Activated naive CD4-positive, alpha-beta T cell treated with Interleukin-2 at 50 U/mL for 16 hours (primary cell): ENCODE results near the gene PROSER2.

Experiments
- DNase-seq: peaks from one replicate; pipeline ENCODE4 v3.0.0-alpha.2; 2020

The PROSER2 gene

GRCh38 chr10:11805792-11806191, 17.4 kb upstream of the PROSER2 start:
- DNase-seq = no peak

DNA sequence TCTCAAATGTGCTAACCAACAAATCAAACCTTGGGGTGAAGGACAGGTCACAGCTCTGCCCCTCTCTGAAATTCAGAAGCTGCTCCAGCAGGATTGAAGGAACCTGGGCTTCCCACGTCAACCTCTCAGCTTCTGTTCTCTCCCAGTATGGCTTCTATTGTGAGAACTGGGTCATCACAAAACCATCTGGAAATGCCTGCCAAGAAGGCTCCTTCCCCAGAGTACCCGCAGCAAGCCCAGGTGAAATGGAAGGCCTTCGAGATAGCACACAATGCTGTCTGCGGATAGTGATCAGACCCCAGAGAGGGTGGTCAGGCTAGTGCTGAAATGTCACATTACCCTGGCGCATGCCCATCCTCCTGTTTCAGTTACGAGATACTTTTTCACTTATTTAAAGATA, 16.4 kb upstream of the PROSER2 start:
- DNase-seq = no peak

- no peak for DNase-seq
Observed at GRCh38 chr10:11808808-11809207, 14.3 kb upstream of the PROSER2 start.

DNA sequence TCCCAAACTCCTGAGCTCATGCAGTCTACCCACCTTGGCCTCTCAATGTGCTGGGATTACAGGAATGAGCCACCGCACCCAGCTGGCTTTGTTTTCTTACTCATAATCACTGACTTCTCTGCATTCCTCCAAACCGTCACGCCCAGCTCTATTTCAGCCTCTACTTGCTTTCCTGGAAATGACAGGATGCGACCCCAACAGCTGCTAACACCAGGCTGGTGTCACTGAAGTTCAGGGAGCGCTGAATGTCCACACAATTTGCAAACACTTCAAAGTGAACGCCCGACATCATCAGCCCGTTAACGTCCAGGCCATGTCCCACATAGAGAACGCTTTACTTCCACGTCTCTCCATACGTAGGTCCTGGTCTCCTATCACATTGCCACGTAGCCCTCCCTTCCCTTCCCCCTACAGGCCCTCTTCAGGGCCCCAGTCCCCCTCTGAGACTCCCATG, 12.8 kb upstream of the PROSER2 start:
- DNase-seq = no peak

GRCh38 chr10:11810973-11811372, 12.2 kb upstream of the PROSER2 start:
- no peak for DNase-seq

DNA sequence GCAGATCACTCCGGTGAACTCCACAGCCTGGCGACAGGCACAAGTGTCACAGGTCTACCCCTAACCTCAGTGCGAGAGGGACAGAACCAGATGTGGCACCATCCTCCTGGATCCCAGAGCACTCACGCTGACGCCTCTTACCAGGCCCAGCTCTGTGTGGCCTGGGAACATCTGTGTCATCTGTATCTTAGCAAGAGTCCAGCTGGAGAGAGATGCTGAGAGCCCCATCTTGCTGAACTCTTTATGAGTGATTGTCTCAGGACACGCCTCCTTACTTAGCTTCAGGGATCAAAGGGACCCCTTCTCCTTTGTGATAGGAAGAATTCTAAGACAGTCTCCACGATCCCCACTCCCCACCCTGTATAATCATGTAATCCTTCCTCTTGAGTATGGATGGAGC, 10.0 kb upstream of the PROSER2 start:
- no peak for DNase-seq

DNA sequence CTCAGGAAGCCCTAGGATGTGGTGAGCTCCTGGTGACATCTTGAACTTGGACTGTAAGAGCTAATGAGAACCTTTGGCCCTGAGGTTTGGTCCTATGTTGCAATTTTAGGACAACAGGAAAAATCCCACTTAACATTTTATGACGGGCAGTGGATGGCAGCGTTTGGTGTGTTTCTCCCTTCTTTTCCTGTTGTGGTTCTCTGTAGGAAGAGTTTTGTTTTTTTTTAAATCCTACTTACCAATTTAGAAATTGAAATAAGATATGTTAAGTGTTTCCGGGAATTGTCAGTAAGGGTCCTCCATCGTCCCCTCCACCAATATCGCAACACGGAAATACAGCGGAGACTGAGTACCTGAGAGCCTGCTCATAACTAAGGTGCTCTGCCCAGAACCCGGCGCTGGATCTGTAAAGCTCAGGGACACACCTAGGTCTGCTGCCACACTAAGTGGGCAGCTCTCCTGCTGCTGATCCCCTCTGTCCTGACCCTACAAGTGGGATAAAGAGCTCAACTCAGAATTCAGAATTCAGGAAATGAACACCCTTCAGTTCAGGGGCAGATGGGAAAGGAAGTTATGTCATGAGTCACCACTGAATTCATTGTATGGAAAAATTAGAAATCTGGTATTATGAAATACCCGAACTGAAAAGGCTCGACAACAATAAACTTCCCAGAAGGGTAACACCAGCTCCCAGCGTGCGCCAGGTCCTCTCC, 9.1 kb upstream of the PROSER2 start:
- no peak for DNase-seq

DNA sequence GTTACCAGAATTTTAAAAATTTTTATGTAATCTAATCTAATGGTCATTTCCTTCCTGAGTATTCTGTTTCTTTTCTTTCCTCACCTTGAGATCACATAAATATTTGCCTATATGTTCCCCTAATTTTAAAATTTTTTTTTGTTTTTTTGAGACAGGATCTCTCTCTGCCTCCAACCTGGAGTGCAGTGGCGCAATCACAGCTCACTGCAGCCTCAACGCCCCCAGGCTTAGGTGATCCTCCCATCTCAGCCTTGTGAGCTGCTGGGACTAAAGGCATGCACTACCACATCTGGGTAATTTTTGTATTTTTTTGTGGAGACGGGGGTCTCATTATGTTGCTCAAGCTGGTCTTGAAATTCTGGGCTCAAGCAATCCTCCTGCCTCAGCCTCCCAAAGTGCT, 4.1 kb upstream of the PROSER2 start:
- no peak for DNase-seq

- DNase-seq = no peak
Observed at GRCh38 chr10:11822026-11822756, 965 bp upstream of the PROSER2 start.

GRCh38 chr10:11822809-11823121, 391 bp upstream of the PROSER2 start:
- no peak for DNase-seq

GRCh38 chr10:11823989-11824346, 812 bp downstream of the PROSER2 start:
- no peak for DNase-seq

GRCh38 chr10:11824376-11824775, 1.2 kb downstream of the PROSER2 start:
- no peak for DNase-seq

GRCh38 chr10:11824825-11825224, 1.7 kb downstream of the PROSER2 start:
- no peak for DNase-seq

- no peak for DNase-seq
Observed at GRCh38 chr10:11825796-11826414, 2.7 kb downstream of the PROSER2 start.

- DNase-seq = no peak
Observed at GRCh38 chr10:11827006-11827405, 3.9 kb downstream of the PROSER2 start.

DNA sequence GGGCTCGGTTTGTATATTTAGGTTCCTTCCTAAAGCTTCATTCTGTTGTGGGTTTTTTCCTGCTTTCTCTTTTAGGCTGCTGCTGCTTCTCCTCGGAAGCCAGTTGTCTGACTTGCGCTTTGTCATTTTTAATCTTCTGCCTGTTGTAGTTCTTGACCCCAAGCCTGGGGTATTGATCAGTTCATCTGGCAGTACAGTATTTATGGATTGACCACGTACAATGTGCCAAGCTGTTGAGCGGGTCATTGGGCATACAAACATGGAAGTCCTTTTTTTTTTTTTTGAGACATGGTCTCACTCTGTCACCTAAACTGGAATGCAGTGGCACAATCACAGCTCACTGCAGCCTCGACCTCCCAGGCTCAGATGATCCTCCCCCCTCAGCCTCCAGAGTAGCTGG, 4.3 kb downstream of the PROSER2 start:
- DNase-seq = no peak

GRCh38 chr10:11828682-11829284, 5.6 kb downstream of the PROSER2 start:
- no peak for DNase-seq

DNA sequence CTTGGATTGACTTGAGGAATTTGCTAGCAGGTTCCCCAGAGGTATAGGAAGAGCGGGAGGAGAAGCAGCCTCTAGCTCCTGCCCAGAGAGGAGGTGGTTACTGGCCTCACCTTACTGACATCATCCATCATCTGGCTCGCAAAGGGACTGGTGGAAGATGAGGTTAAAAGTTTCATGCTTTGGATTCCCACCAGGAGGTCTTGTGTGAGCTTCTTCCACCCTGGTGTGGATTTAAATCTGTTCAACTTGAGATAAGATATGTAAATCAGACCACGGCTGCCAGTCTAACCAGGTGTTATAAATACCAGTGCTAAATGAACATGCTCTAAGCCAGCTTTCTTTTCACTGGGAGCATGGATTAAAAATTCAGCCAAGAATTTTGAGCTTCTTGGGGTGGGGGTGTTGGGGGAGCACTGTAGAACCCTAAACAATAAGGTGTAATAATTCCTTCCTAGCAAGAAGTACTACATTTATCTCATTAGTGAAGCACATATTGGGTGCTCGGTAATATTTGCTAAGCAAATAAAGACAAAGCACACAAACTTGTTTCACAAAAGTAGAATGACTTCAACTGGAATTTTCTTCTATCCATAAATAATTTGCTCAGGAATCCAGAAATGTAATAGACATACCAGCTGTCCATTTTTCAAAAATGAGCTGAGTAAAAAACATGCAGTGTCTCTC, 7.8 kb downstream of the PROSER2 start:
- no peak for DNase-seq

DNA sequence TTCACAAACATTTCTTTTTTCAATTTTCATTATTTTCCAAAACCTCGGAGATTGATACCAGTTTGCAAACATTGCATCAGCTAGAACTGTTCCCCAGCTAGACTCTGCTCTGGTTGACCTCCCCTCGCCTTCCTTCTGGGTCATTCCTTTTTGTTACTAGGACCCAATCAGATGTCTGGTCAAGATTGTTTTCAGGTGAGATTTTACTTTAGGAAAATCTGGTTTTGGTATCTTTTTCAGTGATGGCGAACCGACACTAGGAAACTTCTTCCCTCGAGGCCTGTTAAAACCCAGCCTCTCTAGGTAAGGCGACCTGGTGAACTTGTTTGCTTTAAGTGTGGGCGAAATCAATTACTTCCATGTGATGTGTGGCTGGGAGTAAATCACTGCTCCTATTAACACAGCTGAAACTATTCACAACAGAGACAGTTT, 8.4 kb downstream of the PROSER2 start:
- no peak for DNase-seq

DNA sequence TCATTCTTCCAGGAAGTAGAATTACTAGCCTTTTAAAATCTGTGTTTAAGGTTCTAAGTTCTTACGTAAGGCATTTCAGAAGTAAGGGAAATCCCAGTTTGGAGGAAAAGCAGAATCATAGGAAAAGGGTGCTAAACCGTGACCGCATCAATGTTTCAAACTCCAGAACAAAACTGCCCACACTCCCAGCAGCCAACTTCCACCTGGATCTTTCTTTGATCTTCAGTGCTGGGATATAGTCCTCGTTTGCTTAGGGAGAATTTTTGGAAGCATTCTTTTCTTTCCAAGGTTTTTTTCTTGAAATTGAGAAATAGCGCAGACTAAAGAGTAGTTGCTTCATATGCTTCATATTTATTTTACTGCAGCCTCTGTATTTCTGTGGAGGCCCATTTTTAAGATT, 8.9 kb downstream of the PROSER2 start:
- DNase-seq = no peak

DNA sequence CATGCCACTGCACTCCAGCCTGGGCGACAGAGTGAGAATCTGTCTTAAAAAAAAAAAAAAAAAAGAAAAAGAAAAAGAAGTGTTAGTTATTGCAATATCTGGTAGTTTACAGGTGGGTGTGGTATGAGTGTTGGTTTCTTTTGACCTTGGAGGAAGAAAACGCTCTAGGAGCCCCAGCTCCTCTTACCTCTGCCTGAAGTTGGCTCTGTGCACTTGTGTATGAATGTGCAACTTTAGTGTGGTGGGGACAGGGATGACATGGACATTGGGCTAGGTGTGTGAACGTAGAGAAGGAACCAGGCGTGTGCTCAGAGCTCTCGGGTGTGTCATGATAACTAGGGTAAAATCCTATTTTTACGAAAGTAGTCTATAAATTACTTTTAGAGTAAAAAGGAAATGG, 11.9 kb downstream of the PROSER2 start:
- DNase-seq = no peak

GRCh38 chr10:11835704-11836103, 12.5 kb downstream of the PROSER2 start:
- DNase-seq = no peak
